HUDEP-2 (cell line): ENCODE measurements around the gene ITPR2.

Experiments used
- DNase-seq, 76 experiments: peaks; one replicate each; lab custom pipeline; 2025; ENCODE audit not compliant: unreplicated experiment in 76 of 76; lab: John Stamatoyannopoulos, UW

The ITPR2 gene

DNA sequence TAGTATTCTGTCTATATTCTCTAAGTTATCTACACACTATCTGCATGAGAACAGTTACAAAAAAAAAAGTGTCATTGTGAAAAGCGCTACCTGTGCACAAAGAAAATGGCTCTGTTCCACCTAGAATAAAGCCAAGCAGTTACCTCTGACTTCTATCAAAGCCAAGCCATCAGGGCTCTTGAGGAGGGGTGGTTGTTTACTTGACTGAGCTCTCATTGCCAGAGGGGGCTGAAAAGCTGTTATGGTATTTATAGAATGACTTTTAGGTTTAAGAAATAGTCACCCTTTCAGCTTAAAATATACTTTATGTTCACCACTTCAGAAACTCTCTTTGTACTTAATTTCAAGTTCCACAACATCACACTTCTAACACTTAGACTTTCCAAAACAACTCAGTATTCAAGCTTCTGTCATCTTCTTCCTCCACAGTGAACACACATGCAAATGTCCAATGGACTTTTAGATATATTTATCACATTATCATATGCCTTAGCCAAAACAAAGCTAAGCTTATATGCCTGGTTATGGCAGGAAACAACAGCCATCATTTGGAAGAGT is 7.5 kb downstream of the ITPR2 start:
- no peak for DNase-seq

GRCh38 chr12:26823390-26823789 is 9.6 kb downstream of the ITPR2 start:
- no peak for DNase-seq

- DNase-seq, result no peak
These were observed 11.0 kb downstream of the ITPR2 start for GRCh38 chr12:26822026-26822425.

- no peak for DNase-seq
These were observed 11.7 kb downstream of the ITPR2 start for GRCh38 chr12:26821212-26821701.

GRCh38 chr12:26818636-26819035 is 14.4 kb downstream of the ITPR2 start:
- DNase-seq, result no peak

- DNase-seq, result no peak
These were observed 14.8 kb downstream of the ITPR2 start for GRCh38 chr12:26818201-26818600.

GRCh38 chr12:26817183-26817591 is 15.8 kb downstream of the ITPR2 start:
- no peak for DNase-seq

DNA sequence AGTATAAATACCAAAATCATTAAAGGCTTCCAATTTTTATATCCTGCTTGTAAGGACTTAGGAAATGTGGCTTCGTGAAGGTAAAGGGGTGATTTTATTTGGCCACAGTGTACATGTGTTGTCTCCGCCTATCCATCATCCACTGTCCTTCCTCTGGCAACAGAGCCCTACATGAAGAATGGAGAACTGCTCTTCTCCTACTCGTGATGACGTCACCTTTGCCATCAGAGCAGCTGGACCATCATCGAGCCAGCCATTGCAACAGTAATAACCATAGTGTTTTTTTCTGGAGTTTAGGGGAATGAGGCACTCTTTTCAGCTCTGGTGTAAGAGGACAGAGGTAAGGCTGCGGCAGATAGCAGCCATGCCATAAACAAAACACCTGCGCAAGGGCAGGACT is 19.2 kb downstream of the ITPR2 start:
- no peak for DNase-seq

- no peak for DNase-seq
These were observed 22.7 kb downstream of the ITPR2 start for GRCh38 chr12:26810330-26810729.

DNA sequence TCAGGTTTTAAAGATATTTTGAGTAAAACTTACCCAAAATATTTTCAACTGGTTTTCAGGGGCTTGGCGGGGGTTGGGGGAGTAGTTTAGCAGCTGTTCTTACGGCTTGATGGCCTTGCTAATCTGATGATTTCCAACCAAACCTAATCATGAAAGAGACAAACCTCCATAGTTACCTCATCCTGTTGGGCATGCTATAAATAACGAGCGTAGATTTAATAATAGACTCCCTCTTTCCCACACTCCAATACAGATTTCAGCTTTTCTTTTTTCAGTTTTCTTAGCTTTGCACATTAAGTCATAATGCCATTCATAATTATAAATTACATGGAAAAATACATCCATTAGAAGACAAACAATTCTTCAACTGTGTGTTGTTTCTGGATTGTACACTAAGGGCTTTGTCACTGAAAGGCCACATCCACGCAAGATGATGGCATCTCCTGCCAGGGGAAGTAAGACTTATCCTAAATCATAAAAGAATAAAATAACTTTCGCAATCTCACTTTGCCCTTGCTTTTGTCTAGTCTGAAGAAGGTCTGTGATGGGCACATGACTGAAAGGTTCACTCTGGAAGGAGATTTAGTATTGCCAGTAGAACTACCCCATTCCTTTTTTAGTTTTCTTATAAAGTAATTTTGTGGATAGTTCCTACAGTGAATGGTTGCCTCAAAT is 23.2 kb downstream of the ITPR2 start:
- no peak for DNase-seq

DNA sequence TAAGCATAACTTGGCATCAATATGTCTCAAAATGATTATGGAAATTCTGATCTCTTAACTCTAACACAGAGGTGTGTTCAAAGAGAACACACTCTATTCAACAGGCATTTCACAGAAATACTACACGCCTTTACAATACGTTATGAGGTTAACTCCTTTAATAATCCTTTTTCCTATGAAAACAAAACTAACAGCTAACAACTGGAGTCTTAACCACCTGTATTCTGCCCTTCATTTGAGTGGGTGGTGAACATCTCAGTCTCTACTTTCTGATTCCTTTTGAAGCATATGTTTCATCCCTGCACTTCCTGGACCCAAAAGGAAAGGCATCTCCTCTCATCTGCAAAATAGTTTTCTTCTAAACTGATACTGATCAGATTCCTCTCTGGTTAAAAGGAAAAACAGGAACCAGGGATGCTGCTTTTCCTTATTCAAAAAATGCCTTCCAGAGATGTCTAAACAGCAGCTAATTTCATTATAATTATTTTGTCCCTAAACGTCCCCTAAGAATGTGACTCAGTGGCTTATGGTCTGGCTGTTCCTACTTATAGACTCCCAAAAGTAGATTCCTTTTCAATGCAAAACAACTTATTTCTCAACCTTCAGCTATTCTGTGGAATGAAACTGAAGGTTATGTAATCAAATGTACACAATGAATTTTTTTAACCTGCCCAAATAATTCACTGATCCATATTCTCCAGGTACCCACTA is 24.1 kb downstream of the ITPR2 start:
- DNase-seq, result no peak

DNA sequence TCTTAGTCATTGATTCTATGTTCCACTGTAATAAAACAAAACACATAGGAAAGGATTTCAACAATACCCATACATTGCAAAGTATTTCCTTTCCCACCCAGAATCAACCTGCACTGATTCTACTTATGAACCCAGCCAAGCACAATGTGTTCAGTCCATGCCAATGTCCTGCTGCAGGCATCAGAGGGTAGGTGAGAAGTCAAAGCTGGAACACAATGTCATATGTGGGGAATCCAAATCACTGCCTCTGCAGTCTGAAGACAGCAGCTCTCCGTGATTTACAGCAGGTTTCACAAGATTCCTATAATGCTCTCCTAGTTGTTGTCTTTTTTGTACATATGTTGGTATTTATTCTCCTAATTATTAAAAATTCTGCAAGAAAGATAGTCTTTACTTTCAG is 25.7 kb downstream of the ITPR2 start:
- no peak for DNase-seq

DNA sequence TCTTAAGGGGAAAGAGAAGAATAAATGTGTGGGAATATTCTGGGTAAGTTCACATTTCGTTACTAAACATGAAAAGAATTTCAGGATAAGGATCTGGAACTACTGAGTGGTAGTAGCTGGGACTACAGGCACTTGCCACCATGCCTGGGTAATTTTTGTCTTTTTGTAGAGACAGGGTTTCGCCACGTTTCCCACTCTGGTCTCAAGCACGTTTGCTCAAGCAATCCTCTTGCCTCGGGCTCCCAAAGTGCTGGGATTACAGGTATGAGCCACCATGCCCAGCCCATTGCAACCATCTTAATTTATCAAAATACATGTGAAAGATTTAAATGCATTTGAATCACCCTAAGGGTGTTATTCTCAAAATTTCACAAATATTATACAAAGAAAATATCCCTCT is 26.4 kb downstream of the ITPR2 start:
- DNase-seq, result no peak

GRCh38 chr12:26805401-26805971 is 27.5 kb downstream of the ITPR2 start:
- DNase-seq, result no peak

DNA sequence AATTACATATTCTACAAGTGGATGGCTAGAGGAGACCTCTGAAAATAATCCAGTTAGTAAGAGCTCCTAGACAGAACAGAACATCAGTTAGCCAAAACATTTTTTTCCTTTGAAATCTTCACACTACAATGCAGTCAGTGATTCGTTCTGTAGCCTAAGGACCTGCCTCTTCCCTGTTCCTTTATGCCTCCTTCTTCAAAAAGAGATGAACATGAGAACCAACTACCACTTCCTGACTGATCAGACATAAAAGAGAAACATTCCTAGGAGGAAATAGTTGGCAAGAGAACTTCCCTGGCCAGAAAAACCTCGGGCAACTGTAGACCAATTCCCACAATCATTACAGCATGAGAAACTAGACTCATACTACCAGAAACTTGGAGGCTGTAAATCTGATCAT is 29.4 kb downstream of the ITPR2 start:
- DNase-seq, result no peak

GRCh38 chr12:26801486-26801885 is 31.5 kb downstream of the ITPR2 start:
- DNase-seq, result peak in 26 of 76 experiments; percentile 4 to 68 (median 33)

DNA sequence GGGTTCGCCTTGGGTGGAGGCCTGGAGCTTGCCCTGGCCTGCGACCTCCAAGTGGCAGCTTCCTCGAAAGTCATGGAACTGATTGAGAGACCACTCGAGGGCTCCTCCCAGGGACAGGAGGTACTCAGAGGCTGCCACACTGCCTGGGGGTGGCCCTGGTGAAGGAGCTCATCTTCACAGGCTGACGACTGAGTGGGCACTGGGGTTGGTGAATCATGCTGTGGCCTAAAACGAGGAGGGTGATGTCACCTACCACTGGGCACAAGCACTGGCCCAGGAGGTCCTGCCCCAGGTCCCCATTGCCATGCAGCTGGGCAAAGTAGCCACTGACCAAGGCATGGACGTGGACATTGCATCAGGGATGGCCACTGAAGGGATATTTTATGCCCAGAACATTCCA is 32.1 kb downstream of the ITPR2 start:
- DNase-seq, result no peak

GRCh38 chr12:26800347-26800746 is 32.6 kb downstream of the ITPR2 start:
- no peak for DNase-seq

GRCh38 chr12:26799741-26800140 is 33.3 kb downstream of the ITPR2 start:
- DNase-seq, result no peak

- DNase-seq, result no peak
These were observed 34.4 kb downstream of the ITPR2 start for GRCh38 chr12:26798640-26799039.

DNA sequence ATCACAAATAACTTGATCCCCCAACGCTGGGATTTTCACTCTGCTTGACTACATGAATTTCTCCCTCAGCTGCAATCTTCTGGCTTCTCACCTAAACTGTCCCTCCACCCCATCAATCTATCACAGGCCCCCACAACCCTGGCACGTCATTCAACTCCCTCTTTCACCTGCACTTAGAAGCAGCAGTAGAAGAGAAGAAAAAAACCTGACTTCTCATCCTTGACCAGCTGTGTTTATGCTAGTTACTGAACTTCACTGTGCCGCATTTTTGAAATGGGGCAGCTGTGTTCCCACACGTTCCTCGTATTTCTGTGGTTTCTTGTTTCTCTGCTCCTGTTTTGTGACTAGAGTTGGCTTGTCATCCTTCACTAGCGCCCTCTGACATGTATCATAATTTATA is 35.0 kb downstream of the ITPR2 start:
- no peak for DNase-seq

DNA sequence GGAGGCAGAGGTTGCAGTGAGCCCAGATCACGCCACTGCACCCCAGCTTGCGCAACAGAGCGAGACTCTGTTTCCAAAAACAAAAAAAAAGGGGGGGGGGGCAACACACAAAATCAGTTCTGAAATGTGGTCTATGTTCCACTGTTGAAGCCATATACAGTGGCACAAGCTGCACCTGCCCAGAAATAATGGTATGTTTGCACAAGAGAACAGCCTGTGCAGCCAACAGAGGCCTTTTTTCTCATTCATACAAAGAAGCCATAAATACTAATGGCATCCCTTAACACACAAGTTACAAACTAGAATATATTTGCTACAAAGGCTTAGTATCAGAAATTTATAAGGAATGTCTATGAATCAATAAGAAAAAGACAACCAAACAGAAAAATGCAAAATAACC is 37.1 kb downstream of the ITPR2 start:
- no peak for DNase-seq
